Stimulated activated naive B cell treated with anti-CD40 and anti-IgM and Interleukin-4, amounts not matched to agents 10 μg/mL and 1 μg/mL and 100 μg/mL, for 72 hours (primary cell): ENCODE results near the gene ADAP1.
"Not testable (repeated sequence)": the region's sequence is repeated elsewhere in the genome, so short reads cannot be mapped to it uniquely, and the experiment has no call there.

ENCODE experiments used
- ATAC-seq, 2 donors: fragments of 150-1000 bp; cut with Tn5 transposase; replicated peaks; 2 replicates each; pipeline ENCODE4 v1.10.0; 2021; ENCODE audit warnings: moderate library complexity in 1 of 2
- DNase-seq: peaks from one replicate; pipeline ENCODE4 v3.0.0; 2021
- H3K27ac Mint-ChIP-seq: one replicate; pipeline ENCODE4 v1.8.0; 2022; ENCODE audit warnings: mild to moderate bottlenecking, mixed read lengths
- H3K27me3 Mint-ChIP-seq, 2 donors: one replicate each; pipeline ENCODE4 v1.8.0; 2022; ENCODE audit warnings: mixed read lengths in 2 of 2
- H3K36me3 Mint-ChIP-seq, 2 donors: one replicate each; pipeline ENCODE4 v1.8.0; 2022; ENCODE audit warnings: mixed read lengths in 2 of 2, mild to moderate bottlenecking in 1 of 2
- H3K4me1 Mint-ChIP-seq, 2 donors: one replicate each; pipeline ENCODE4 v1.8.0; 2022; ENCODE audit warnings: mixed read lengths in 2 of 2, mild to moderate bottlenecking in 1 of 2
- H3K4me3 Mint-ChIP-seq, 2 donors: one replicate each; pipeline ENCODE4 v1.8.0; 2022; ENCODE audit warnings: mild to moderate bottlenecking in 2 of 2, mixed read lengths in 2 of 2, moderate library complexity in 1 of 2
- H3K9me3 Mint-ChIP-seq, 2 donors: one replicate each; pipeline ENCODE4 v1.8.0; 2022; ENCODE audit warnings: mixed read lengths in 2 of 2, mild to moderate bottlenecking in 1 of 2

ADAP1 gene

DNA sequence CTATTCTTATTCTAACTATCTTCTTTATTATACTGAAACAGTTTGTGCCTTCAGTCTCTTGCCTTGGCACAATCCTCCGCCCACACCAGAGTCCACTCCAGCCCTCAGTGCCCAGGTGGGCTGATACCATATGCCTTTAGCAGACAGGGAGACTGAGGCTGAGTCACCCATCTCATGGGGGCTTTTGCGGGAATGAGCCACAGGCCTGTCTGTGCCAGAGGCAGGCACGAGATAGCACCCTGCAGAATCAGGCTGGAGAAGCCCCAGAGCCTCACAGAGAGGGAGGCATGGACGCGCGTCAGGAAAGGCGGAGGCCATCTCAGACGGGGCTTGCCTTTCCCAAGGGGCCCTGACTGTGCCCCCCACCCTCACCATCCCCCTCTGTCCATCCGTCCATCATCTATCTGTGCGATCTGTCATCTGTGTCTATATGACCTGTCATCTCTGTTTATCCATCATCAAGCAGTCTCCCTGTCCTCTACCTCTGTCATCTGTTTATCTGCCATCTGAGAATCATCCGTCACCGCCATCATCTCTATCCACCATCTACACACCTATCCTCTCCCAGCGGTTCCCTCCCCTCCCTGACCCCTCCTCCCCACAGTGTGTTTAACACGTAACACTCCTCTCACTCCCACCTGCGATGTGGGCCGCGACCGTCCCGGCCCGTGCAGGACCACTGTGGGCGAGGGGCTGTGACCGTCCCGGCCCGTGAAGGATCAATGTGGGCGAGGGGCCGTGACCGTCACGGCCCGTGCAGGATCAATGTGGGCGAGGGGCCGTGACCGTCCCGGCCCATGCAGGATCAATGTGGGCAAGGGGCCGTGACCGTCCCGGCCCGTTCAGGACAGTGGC lies 7.3 kb upstream of the ADAP1 start:
- no peak overlapping the region for H3K4me3 Mint-ChIP-seq
- peak overlapping the region; percentile 52 for H3K27ac Mint-ChIP-seq
- peaks cover 8 to 11% of the 10 kb centered on the region in 2 donors for H3K36me3 Mint-ChIP-seq
- peaks cover 0 to 1% of the 10 kb centered on the region in 2 donors for H3K9me3 Mint-ChIP-seq
- H3K4me1 Mint-ChIP-seq = peaks cover 19 to 37% of the 10 kb centered on the region in 2 donors
- ATAC-seq (no peak), DNase-seq (no peak)
- peaks cover 11 to 18% of the 10 kb centered on the region in 2 donors for H3K27me3 Mint-ChIP-seq

DNA sequence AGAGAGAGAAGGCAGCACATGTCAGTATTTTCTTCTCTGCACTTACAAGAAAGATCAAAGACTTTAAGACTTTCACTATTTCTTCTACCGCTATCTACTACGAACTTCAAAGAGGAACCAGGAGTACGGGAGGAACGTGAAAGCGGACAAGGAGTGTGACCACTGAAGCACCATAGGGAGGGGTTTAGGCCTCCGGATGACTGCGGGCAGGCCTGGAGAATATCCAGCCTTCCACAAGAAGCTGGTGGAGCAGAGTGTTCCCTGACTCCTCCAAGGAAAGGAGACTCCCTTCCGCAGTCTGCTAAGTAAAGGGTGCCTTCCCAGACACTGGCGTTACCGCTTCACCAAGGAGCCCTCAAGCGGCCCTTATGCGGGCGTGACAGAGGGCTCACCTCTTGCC lies 6.5 kb upstream of the ADAP1 start:
- DNase-seq, H3K36me3 Mint-ChIP-seq, H3K27ac Mint-ChIP-seq, H3K4me3 Mint-ChIP-seq, ATAC-seq, H3K9me3 Mint-ChIP-seq: not testable (repeated sequence)
- peaks cover 13 to 29% of the 10 kb centered on the region in 2 donors for H3K4me1 Mint-ChIP-seq
- peaks cover 14 to 21% of the 10 kb centered on the region in 2 donors for H3K27me3 Mint-ChIP-seq

DNA sequence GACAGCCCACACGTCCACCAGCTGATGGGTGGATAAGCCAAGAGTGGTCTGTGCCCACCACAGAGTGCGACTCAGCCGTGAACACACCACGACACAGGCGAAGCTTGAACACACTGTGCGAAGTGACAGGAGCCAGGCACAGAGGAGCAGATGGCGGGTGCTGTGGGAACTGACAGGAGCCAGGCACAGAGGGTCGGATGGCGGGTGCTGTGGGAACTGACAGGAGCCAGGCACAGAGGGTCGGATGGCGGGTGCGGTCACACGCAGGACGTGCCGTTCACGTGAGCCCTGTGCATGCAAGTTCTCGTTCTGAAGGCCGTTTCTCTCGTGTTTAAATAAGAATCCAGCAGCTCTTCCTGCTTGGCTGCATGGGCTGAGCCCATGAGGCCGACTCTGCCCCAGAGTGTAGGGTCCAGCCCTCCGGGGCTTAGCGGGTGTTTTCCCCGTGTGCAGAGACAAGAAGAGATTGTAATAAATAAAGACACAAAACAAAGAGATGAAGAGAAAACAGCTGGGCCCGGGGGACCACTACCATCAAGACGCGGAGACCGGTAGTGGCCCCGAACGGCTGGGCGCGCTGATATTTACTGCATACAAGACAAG lies 5.9 kb upstream of the ADAP1 start:
- Mint-ChIP-seq H3K27me3 (peaks cover 16 to 23% of the 10 kb centered on the region in 2 donors), H3K27ac (no peak overlapping the region), H3K4me1 (peaks cover 12 to 23% of the 10 kb centered on the region in 2 donors), H3K9me3 (peaks cover 0 to 1% of the 10 kb centered on the region in 2 donors), H3K36me3 (peaks cover 3% of the 10 kb centered on the region in 2 donors), H3K4me3 (no peak overlapping the region)
- no peak for DNase-seq
- no peak for ATAC-seq

DNA sequence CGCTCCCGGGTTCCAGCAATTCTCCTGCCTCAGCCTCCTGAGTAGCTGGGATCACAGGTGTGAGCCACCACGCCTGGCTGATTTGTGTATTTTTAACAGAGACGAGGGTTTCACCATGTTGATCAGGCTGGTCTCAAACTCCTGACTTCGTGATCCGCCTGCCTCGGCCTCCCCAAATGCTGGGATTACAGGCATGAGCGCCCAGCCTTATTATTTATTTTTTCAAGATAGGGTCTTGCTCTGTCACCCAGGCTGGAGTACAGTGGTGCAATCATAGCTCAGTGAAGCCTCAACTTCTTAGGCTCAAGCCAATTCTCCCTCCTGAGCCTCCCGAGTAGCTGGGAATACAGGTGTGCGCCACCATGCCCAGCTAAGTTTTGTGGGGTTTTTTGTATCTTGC lies 5.3 kb upstream of the ADAP1 start:
- not testable (repeated sequence) for ATAC-seq, H3K27ac Mint-ChIP-seq, H3K36me3 Mint-ChIP-seq, H3K4me3 Mint-ChIP-seq, DNase-seq, H3K9me3 Mint-ChIP-seq
- Mint-ChIP-seq H3K27me3 (peaks cover 16 to 28% of the 10 kb centered on the region in 2 donors), H3K4me1 (peaks cover 11 to 17% of the 10 kb centered on the region in 2 donors)

DNA sequence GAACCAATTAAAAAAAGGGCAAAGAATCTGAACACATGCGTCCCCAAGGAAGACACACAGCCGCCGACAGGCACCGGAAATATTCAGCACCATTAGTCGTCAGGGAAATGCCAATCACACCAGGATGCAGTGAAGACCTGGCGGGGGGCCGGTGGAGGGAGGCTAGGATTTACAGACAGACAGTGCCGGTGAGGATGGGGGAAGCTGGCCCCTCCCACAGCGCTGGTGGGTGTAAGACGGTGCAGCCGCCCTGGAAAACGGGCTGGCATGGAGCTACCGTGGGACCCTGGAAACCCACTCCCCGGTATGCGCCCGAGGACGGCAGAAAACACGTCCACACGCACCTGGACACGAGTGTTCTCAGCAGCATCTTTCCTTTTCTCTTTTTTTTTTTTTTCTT lies 4.8 kb upstream of the ADAP1 start:
- ATAC-seq = no peak
- peaks cover 0 to 3% of the 10 kb centered on the region in 2 donors for H3K36me3 Mint-ChIP-seq
- DNase-seq = no peak
- no peak overlapping the region for H3K27ac Mint-ChIP-seq
- H3K27me3 Mint-ChIP-seq = peaks cover 16 to 28% of the 10 kb centered on the region in 2 donors
- peaks cover 0 to 1% of the 10 kb centered on the region in 2 donors for H3K9me3 Mint-ChIP-seq
- peaks cover 10 to 12% of the 10 kb centered on the region in 2 donors for H3K4me1 Mint-ChIP-seq
- no peak overlapping the region for H3K4me3 Mint-ChIP-seq

DNA sequence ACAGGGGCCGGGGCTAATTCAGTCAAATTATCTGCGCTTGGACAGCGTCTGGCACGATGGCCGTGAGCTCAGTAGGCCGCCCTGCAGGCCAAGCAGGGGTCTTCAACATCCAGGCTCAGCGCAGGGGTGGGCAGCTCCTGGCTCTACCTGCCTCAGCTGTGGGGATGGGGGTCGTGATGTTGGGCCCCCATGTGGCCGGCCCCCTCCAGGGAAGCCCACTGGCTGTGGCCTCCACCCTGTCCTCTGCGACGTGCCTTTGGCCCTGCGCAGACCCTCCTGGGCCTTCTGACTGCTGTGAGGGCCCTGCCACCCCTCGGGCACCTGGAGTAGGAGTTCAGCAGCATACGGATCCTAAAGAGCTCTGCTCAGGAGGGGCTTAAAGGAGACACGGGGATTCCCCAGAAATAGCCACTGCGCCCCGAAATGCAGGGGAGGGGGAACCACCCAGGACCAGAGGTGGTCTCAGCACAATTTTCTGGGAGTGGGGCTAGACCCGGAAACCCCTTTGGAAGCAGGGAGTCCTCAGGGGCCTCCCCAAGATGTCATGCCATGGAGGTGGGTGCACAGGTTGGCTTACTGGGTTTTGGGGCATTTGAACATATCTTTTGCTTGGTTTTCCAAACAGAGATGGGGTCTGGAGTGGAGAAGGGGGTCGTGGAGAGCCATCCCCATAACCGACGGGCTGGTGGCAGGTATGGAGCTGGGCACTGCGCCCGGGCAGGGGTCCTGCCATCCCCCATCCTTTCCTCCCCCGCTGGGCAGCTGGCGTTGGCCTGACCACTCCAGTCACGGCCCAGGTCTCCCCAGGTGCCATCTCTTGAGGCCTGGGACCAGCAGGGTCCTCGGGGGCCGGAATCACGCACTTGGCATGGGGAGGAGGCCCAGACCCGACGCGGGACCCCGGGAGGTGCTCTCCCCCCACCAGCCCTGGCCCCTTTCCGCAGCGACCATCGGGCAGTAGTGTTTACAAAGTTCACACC lies 4.0 kb upstream of the ADAP1 start:
- peaks cover 0 to 1% of the 10 kb centered on the region in 2 donors for H3K9me3 Mint-ChIP-seq
- peaks cover 6 to 8% of the 10 kb centered on the region in 2 donors for H3K4me1 Mint-ChIP-seq
- peaks cover 0 to 1% of the 10 kb centered on the region in 2 donors for H3K36me3 Mint-ChIP-seq
- DNase-seq (no peak), ATAC-seq (no peak)
- H3K27me3 Mint-ChIP-seq = peaks cover 16 to 24% of the 10 kb centered on the region in 2 donors
- no peak overlapping the region for H3K27ac Mint-ChIP-seq
- H3K4me3 Mint-ChIP-seq = no peak overlapping the region

DNA sequence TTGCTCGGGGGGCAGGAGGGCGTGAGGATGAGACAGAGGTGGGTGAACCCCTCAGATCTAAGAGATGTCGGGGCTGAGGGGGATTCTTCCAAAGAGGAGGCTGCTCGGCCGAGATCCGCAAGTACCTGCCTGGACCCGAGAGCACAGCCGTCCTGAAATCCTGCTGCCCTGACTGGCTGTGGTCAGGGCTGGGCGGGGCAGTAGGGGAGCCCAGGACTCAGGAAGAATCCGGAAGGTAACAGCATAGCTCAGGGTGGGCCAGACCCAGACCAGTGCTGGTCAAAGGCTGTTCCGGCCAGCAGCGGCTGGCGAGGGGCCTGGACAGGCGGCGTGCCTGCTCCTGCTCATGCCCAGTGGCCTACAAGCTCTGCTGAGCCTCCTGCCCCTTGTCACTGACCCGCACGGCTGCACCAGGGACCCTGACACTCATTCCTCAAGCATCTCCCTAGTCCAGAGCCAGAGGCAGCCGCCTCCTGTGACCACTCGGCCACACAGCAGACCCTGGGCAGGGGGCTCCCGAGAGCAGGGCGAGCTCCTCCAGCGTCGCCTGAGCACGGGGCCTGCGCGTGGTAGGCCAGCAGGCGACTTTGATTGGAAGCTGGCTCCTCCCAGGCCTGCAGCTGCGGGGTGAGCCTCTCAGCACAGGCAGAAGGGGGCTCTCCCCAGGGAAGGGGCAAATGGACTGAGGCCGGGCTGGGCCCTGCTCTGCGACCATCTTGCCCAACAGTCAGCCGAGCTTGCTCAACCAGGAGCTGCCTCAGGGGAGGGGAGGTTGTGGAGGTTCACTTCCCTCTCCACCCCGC lies 3.1 kb upstream of the ADAP1 start:
- Mint-ChIP-seq H3K9me3 (peaks cover 0 to 1% of the 10 kb centered on the region in 2 donors), H3K4me3 (no peak overlapping the region), H3K36me3 (peaks cover under 1 to 1% of the 10 kb centered on the region in 2 donors), H3K27ac (no peak overlapping the region), H3K4me1 (peaks cover 0 to 7% of the 10 kb centered on the region in 2 donors), H3K27me3 (peaks cover 16 to 19% of the 10 kb centered on the region in 2 donors)
- no peak for DNase-seq
- no peak for ATAC-seq

DNA sequence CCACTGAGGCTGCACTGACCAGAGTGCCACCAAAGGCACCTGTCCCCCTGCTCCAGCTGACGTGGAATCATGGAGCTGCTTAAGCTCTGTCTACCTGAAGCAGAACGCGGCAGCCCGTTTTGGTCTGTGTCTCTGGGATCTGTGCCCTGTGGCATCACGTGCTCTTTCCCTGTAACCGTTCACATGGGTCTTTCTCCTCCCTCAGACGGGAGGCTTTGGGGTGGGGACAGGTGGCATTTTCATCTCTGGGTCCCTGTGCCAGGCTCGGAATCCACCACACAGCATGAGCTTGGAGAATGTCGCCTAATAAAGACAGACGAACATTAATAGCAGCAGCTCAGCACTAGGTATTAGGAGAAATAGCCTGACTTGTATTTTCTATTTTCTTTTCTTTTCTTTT lies 1.6 kb upstream of the ADAP1 start:
- DNase-seq = no peak
- ATAC-seq = no peak
- H3K9me3 Mint-ChIP-seq = no peaks in the 10 kb centered on the region
- H3K27me3 Mint-ChIP-seq = peaks cover 8 to 10% of the 10 kb centered on the region in 2 donors
- H3K36me3 Mint-ChIP-seq = peaks cover 5 to 6% of the 10 kb centered on the region in 2 donors
- H3K27ac Mint-ChIP-seq = no peak overlapping the region
- peak overlapping the region; percentile 29 to 54 for H3K4me3 Mint-ChIP-seq
- peaks cover under 1 to 10% of the 10 kb centered on the region in 2 donors for H3K4me1 Mint-ChIP-seq

DNA sequence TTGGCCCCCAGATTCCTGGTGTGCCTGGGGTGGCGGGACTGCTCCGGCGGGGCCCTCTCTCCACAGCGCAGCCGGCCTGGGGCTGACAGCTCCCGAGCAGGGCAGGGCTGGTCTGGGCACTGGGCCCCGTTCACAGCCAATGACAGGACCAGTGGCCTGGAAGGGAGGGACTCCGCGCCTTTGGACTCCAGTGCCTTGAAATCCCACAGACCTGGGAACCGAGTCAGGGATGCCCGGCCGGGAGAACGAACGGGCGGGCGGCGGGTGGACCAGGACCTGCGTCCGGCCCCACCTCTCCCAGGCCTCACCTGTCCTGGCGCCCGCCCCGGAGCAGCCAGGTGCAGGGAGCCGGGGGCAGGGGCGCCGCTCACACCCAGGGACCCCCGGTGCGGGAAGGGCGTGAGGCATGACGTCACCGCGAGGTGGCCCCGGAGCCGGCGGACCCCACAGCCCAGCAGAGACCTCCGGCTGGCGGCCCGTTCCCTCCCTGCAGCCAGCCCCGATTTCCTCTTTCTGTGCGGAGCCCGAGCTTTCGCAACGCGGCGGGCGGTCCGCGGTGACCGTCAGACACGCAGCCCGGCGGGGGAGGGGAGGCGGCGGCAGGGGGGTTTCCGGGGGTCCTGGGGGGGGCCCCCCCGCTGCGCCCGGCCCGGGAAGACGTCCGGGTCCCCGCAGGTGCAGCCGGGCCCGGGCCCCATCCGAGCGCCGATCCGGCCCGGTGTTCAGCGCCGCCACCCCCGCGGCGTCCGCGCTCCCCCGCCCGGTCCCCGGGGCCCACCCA lies 743 bp downstream of the ADAP1 start:
- Mint-ChIP-seq H3K27ac (peak overlapping the region; percentile 80), H3K4me3 (peak overlapping the region; percentile 69 to 73), H3K9me3 (no peaks in the 10 kb centered on the region), H3K27me3 (peaks cover 10 to 12% of the 10 kb centered on the region in 2 donors), H3K36me3 (peaks cover 22 to 26% of the 10 kb centered on the region in 2 donors), H3K4me1 (peaks cover 22% of the 10 kb centered on the region in 2 donors)
- no peak for DNase-seq
- peak; percentile 52 to 53 for ATAC-seq

DNA sequence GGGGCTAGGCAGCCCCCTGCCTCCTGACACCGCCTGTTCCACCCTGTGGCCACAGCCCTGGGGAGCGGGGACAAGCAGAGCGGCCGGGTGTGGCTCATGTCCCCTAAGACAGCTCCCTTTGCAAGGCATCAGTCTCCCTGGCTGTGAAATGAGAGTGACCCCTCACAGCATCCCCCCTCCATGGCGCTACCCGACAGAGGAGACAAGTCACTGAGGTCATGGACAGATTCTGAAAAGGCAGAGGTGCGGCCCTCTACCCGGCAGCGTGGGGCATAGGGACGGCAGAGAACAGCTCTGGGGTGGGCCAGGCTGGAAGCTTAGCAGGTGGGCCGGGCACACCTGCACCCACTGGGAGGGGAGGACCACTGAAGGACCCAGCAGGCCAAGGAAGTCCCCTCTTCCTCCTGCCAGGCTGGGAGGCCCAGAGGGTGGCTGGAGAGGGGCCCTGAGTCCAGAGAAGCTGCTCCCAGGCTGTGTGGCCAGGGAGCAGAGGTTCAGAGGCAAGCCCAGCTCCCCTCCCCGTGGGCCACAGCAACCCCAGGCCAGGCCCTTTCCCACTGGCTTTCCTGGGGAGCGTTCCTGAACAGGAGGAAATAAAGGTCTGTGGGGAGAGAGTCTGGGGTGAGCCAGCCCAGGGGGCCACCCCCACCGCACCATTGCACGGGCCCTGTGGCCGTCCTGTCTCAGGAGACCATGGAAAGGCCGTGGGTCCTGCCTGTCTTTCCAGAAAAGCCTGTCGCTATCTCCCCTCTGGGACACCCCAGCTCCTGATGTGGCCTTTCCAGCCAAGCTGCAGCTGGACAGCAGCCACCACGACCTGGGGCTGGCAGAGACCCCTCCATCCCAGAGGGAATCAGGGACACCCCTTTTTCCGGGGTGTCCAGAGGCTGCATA lies 1.7 kb downstream of the ADAP1 start:
- ATAC-seq (no peak), DNase-seq (no peak)
- Mint-ChIP-seq H3K27ac (peak overlapping the region; percentile 47), H3K27me3 (peaks cover 10 to 12% of the 10 kb centered on the region in 2 donors), H3K9me3 (no peaks in the 10 kb centered on the region), H3K36me3 (peaks cover 22 to 35% of the 10 kb centered on the region in 2 donors), H3K4me1 (peaks cover 22 to 24% of the 10 kb centered on the region in 2 donors), H3K4me3 (peak overlapping the region; percentile 43 to 64)

DNA sequence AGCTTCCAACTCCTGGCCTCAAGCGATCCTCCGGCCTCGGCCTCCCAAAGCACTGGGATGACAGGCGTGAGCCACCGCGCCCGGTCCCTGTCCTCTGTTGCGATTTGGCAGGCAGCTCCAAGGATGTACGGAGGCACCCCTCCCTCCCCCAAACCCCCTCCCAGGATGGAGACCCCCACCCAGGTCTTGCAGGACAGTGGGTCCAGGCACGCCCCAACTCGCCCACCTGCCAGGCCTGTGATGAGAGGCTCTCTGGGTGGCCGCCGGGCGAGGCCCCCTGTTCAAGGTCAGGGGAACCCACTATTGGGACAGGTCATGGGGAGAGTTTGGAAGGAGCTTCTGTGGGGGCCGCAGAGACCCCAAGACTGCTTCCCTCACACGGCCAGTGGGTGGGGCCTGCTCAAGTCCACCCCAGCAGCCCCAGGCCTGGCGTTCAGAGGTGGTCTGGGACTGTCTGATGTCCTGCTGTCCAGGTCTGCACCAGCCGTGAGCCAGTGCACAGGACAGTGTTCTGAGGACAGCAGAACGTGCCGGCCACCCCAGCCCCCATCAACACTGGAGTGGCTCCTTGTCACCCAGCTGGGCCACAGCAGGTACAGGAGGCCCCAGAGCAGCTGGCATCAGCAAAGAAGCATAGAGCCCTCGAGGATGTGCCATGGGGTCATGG lies 2.5 kb downstream of the ADAP1 start:
- ATAC-seq = no peak
- H3K4me1 Mint-ChIP-seq = peaks cover 22 to 26% of the 10 kb centered on the region in 2 donors
- H3K4me3 Mint-ChIP-seq = peak overlapping the region in 1 of 2 donors; percentile 64
- no peaks in the 10 kb centered on the region for H3K9me3 Mint-ChIP-seq
- no peak for DNase-seq
- H3K27me3 Mint-ChIP-seq = peaks cover 9 to 10% of the 10 kb centered on the region in 2 donors
- no peak overlapping the region for H3K27ac Mint-ChIP-seq
- peaks cover 27 to 41% of the 10 kb centered on the region in 2 donors for H3K36me3 Mint-ChIP-seq
